T-helper 2 cell (primary cell): ENCODE results near the gene CCDC47.

Experiments used
- DNase-seq, 5 experiments: peaks; one replicate each; pipeline versions ENCODE4 v3.0.0 to v3.0.0-alpha.2; 2012 to 2022

CCDC47 gene

GRCh38 chr17:63718988-63719387, 54.4 kb downstream of the CCDC47 start:
- DNase-seq = no peak

- DNase-seq = no peak
Observed at GRCh38 chr17:63716426-63716825, 57.0 kb downstream of the CCDC47 start.

- no peak for DNase-seq
Observed at GRCh38 chr17:63714550-63715277, 58.7 kb downstream of the CCDC47 start.

GRCh38 chr17:63709110-63709509, 64.3 kb downstream of the CCDC47 start:
- no peak for DNase-seq

- DNase-seq = peak in 1 of 5 experiments; percentile 70
Observed at GRCh38 chr17:63707151-63707550, 66.2 kb downstream of the CCDC47 start.

GRCh38 chr17:63706336-63707082, 66.9 kb downstream of the CCDC47 start:
- peak in 1 of 5 experiments; percentile 29 for DNase-seq

GRCh38 chr17:63705657-63706056, 67.7 kb downstream of the CCDC47 start:
- no peak for DNase-seq

GRCh38 chr17:63704836-63705235, 68.6 kb downstream of the CCDC47 start:
- no peak for DNase-seq

GRCh38 chr17:63704259-63704576, 69.2 kb downstream of the CCDC47 start:
- DNase-seq = no peak

GRCh38 chr17:63703556-63704258, 69.7 kb downstream of the CCDC47 start:
- DNase-seq = no peak

GRCh38 chr17:63703029-63703428, 70.4 kb downstream of the CCDC47 start:
- no peak for DNase-seq

GRCh38 chr17:63702721-63703015, 70.7 kb downstream of the CCDC47 start:
- peak in 1 of 5 experiments; percentile 47 for DNase-seq

- peak; percentile 38 to 96 (median 68) for DNase-seq
Observed at GRCh38 chr17:63701868-63702720, 71.3 kb downstream of the CCDC47 start.

GRCh38 chr17:63701456-63701820, 72.0 kb downstream of the CCDC47 start:
- no peak for DNase-seq

GRCh38 chr17:63700528-63701455, 72.6 kb downstream of the CCDC47 start:
- DNase-seq = peak in 4 of 5 experiments; percentile 18 to 82 (median 60)

- DNase-seq = peak; percentile 67 to 91 (median 80)
Observed at GRCh38 chr17:63699638-63700527, 73.5 kb downstream of the CCDC47 start, which contains the start of gene LIMD2. LIMD2 (minus strand) TSS chr17:63700125; CDS start chr17:63699298, 827 bp downstream.

- DNase-seq = peak; percentile 48 to 98 (median 81)
Observed at GRCh38 chr17:63698886-63699637, 74.3 kb downstream of the CCDC47 start.

- DNase-seq = peak in 1 of 5 experiments; percentile 63
Observed at GRCh38 chr17:63698381-63698885, 75.0 kb downstream of the CCDC47 start.
